H1 (cell line): ENCODE measurements around the gene RNF166. TPM values are rescaled to one million over a fixed set of nuclear protein-coding genes. Genes with fewer than 3 reads are reported as not detected.

Experiments used
- CTCF ChIA-PET: fragments of 300-600 bp; sonication (Branson Sonifier 250); formaldehyde crosslinking; loops from one replicate; lab custom pipeline; 2021; ENCODE audit not compliant: partially characterized antibody; lab: Charles Lee
- POLR2A ChIA-PET: fragments of 300-600 bp; sonication (Branson Sonifier 250); formaldehyde crosslinking; loops from one replicate; lab custom pipeline; 2021; ENCODE audit warnings: inconsistent platforms; ENCODE audit not compliant: partially characterized antibody; lab: Charles Lee
- DNase-seq, 2 experiments: peaks; one replicate each; pipeline versions ENCODE4 v3.0.0 to v3.0.0-alpha.2; 2010 to 2022; ENCODE audit warnings: low spot score in 2 of 2, low read depth in 1 of 2, mixed read lengths in 1 of 2
- FAIRE-seq: peaks from 2 replicates; lab custom pipeline; 2011; peaks lifted over from hg19 to GRCh38; lab: Jason Lieb, UNC
- H2AFZ ChIP-seq: 2 replicates; pipeline ENCODE4 v1.8.1; 2012; ENCODE audit warnings: low read length, inconsistent platforms
- H2AK5ac ChIP-seq: 2 replicates; pipeline ENCODE4 v1.6.1; 2013; ENCODE audit warnings: low read depth, low read length
- H2BK120ac ChIP-seq: replicated peaks from 2 replicates; pipeline ENCODE3; 2013; ENCODE audit warnings: low read depth, low read length, inconsistent platforms
- H2BK12ac ChIP-seq: 2 replicates; pipeline ENCODE4 v1.6.1; 2013; ENCODE audit warnings: low read depth, low read length
- H2BK15ac ChIP-seq: 2 replicates; pipeline ENCODE4 v1.6.1; 2013; ENCODE audit warnings: low read length
- H2BK20ac ChIP-seq: 2 replicates; pipeline ENCODE4 v1.6.1; 2013; ENCODE audit warnings: low read length
- H2BK5ac ChIP-seq: 2 replicates; pipeline ENCODE4 v1.6.1; 2013; ENCODE audit warnings: low read depth, low read length
- H3K14ac ChIP-seq: 2 replicates; pipeline ENCODE4 v1.6.1; 2013; ENCODE audit warnings: inconsistent platforms; ENCODE audit not compliant: insufficient read length
- H3K18ac ChIP-seq: 2 replicates; pipeline ENCODE4 v1.6.1; 2013; ENCODE audit warnings: low read length; ENCODE audit errors: extremely low read depth
- H3K23ac ChIP-seq: 2 replicates; pipeline ENCODE4 v1.6.1; 2013; ENCODE audit warnings: inconsistent platforms; ENCODE audit not compliant: insufficient read length
- H3K23me2 ChIP-seq: 2 replicates; pipeline ENCODE4 v1.6.1; 2013; ENCODE audit warnings: low read depth, low read length
- H3K27ac ChIP-seq: 2 replicates; pipeline ENCODE4 v1.6.1; 2011; ENCODE audit warnings: low read depth, low read length, inconsistent platforms
- H3K27me3 ChIP-seq, 4 experiments: replicated peaks in 1 of 4; 1 replicate in 1 of 4; 2 replicates in 3 of 4; pipeline versions ENCODE4 v1.6.1 to v1.8.1; 2011 to 2013; ENCODE audit warnings: low read length in 3 of 4, mild to moderate bottlenecking in 3 of 4, inconsistent platforms in 2 of 4, mixed read lengths in 2 of 4, moderate library complexity in 1 of 4; ENCODE audit not compliant: control insufficient read depth in 3 of 4, insufficient read depth in 3 of 4; ENCODE audit errors: extremely low read depth in 1 of 4
- H3K36me3 ChIP-seq, 4 experiments: 2 replicates each; pipeline versions ENCODE4 v1.6.1 to v1.8.1; 2011 to 2013; ENCODE audit warnings: mild to moderate bottlenecking in 4 of 4, low read length in 3 of 4, moderate library complexity in 2 of 4, control low read depth in 1 of 4, inconsistent platforms in 1 of 4; ENCODE audit not compliant: insufficient read depth in 4 of 4, control insufficient read depth in 2 of 4
- H3K4ac ChIP-seq: replicated peaks from 2 replicates; pipeline ENCODE3; 2013; ENCODE audit warnings: low read length, low read depth, mixed read lengths, inconsistent platforms; ENCODE audit not compliant: insufficient read length
- H3K4me1 ChIP-seq, 4 experiments: replicated peaks in 1 of 4; 1 replicate in 1 of 4; 2 replicates in 3 of 4; pipeline versions ENCODE4 v1.6.1 to v1.8.1; 2011 to 2013; ENCODE audit warnings: low read length in 3 of 4, inconsistent platforms in 2 of 4, mixed read lengths in 1 of 4; ENCODE audit not compliant: insufficient read depth in 4 of 4, control insufficient read depth in 3 of 4
- H3K4me2 ChIP-seq, 2 experiments: 2 replicates each; pipeline versions ENCODE4 v1.6.1 to v1.8.1; 2011 to 2013; ENCODE audit warnings: low read depth in 2 of 2, low read length in 2 of 2, control low read depth in 1 of 2, inconsistent platforms in 1 of 2, mild to moderate bottlenecking in 1 of 2; ENCODE audit not compliant: insufficient read depth in 1 of 2
- H3K4me3 ChIP-seq, 4 experiments: fragments of 200-600, 300-600 bp in 1 of 4; sonication (generic), shearing (Covaris generic), sonication (Bioruptor Twin) in 1 of 4; 2 replicates each; pipeline versions ENCODE4 v1.5.1 to v1.8.1; 2011 to 2016; ENCODE audit warnings: low read length in 4 of 4, low read depth in 3 of 4, control low read depth in 2 of 4, inconsistent platforms in 2 of 4, mild to moderate bottlenecking in 2 of 4, mixed read lengths in 1 of 4, moderate library complexity in 1 of 4; ENCODE audit not compliant: insufficient read depth in 2 of 4; ENCODE audit errors: extremely low read depth in 1 of 4
- H3K56ac ChIP-seq: replicated peaks from 2 replicates; pipeline ENCODE3; 2013; ENCODE audit warnings: low read depth, mild to moderate bottlenecking, mixed read lengths, low read length, inconsistent platforms; ENCODE audit not compliant: insufficient read length
- H3K79me1 ChIP-seq: 2 replicates; pipeline ENCODE4 v1.6.1; 2013; ENCODE audit warnings: low read depth, low read length, control low read depth
- H3K79me2 ChIP-seq, 2 experiments: 2 replicates each; pipeline versions ENCODE4 v1.6.1 to v1.8.1; 2012 to 2013; ENCODE audit warnings: low read length in 2 of 2, mild to moderate bottlenecking in 2 of 2, inconsistent platforms in 1 of 2; ENCODE audit not compliant: insufficient read depth in 2 of 2, control insufficient read depth in 1 of 2
- H3K9ac ChIP-seq, 4 experiments: replicated peaks in 1 of 4; 1 replicate in 1 of 4; 2 replicates in 3 of 4; pipeline versions ENCODE4 v1.6.1 to v1.8.1; 2011 to 2013; ENCODE audit warnings: low read depth in 3 of 4, low read length in 3 of 4, control low read depth in 2 of 4, mild to moderate bottlenecking in 2 of 4, moderate library complexity in 2 of 4, inconsistent platforms in 1 of 4; ENCODE audit errors: extremely low read depth in 1 of 4
- H3K9me3 ChIP-seq, 2 experiments: 2 replicates each; pipeline versions ENCODE4 v1.6.1 to v1.8.1; 2012 to 2013; ENCODE audit warnings: mild to moderate bottlenecking in 2 of 2, moderate library complexity in 2 of 2, control low read depth in 1 of 2, inconsistent platforms in 1 of 2, low read depth in 1 of 2, low read length in 1 of 2, mixed read lengths in 1 of 2; ENCODE audit not compliant: insufficient read depth in 2 of 2
- H4K20me1 ChIP-seq, 2 experiments: replicated peaks in 1 of 2; 2 replicates each; pipeline versions ENCODE3 to v1.8.1; 2011 to 2013; ENCODE audit warnings: inconsistent platforms in 2 of 2, low read length in 2 of 2, mild to moderate bottlenecking in 1 of 2; ENCODE audit not compliant: insufficient read depth in 2 of 2, control insufficient read depth in 1 of 2
- H4K5ac ChIP-seq: 2 replicates; pipeline ENCODE4 v1.6.1; 2013; ENCODE audit warnings: low read length, low read depth, mixed read lengths, inconsistent platforms; ENCODE audit not compliant: insufficient read length
- H4K8ac ChIP-seq: 2 replicates; pipeline ENCODE4 v1.8.0; 2013; ENCODE audit warnings: mild to moderate bottlenecking, moderate library complexity, low read length, inconsistent platforms; ENCODE audit not compliant: insufficient read depth; ENCODE audit errors: extremely low read depth
- H4K91ac ChIP-seq: replicated peaks from 2 replicates; pipeline ENCODE3; 2013; ENCODE audit warnings: low read length, mixed read lengths, inconsistent platforms; ENCODE audit not compliant: insufficient read length
- POU5F1 ChIP-seq: IDR thresholded peaks from 2 replicates; pipeline ENCODE4 v1.6.1; 2011; ENCODE audit warnings: low read depth, mild to moderate bottlenecking, low read length, moderate library complexity
- TAF1 ChIP-seq: IDR thresholded peaks from 2 replicates; pipeline ENCODE4 v1.6.1; 2011; ENCODE audit warnings: mild to moderate bottlenecking, low read depth, low read length
- YY1 ChIP-seq: IDR thresholded peaks from 2 replicates; pipeline ENCODE4 v1.6.1; 2011; ENCODE audit warnings: low read depth, mild to moderate bottlenecking, low read length
- WGBS, 2 experiments: shearing (Covaris generic) in 1 of 2; methylation state at CpG; one replicate each; pipeline versions ENCODE4 v1.1.6 to v1.1.7; 2013 to 2015; ENCODE audit warnings: low lambda C conversion rate in 2 of 2, mixed read lengths in 2 of 2, inconsistent platforms in 1 of 2, low coverage in 1 of 2, missing lambda C conversion rate in 1 of 2; ENCODE audit not compliant: insufficient replicate concordance in 2 of 2, insufficient coverage in 1 of 2, insufficient read length in 1 of 2; ENCODE audit errors: extremely low coverage in 1 of 2, missing lambda C conversion rate in 1 of 2; 5-methylcytosine and 5-hydroxymethylcytosine counted together
- polyA plus RNA-seq, 7 experiments: library from polyadenylated mRNA; depleted of rRNA in 3 of 7; stranded (reverse) in 5 of 7; unstranded in 2 of 7; fragments of >200 nt in 5 of 7; fragments of 200-250 nt in 2 of 7; gene quantifications; 1 replicate in 5 of 7; 2 replicates in 1 of 7; 4 replicates in 1 of 7; pipeline versions ENCODE4 v1.2.1 to v1.2.3, GENCODE V29; 2011 to 2013; ENCODE audit warnings: missing spikeins in 2 of 7, mixed read lengths in 2 of 7
- total RNA-seq: library from RNA; stranded (reverse); fragmentation: NEBNext Ultra II Directional; extraction: Animal tissue kit (Norgen Biotek cat#: 25700); gene quantifications from 2 replicates; pipeline ENCODE4 v1.2.1, GENCODE V29; 2021

The RNF166 gene
- total and polyA plus RNA-seq, 2 of the 8 experiments (the other 6 are each of a cell fraction or from before 2014, with no cell fraction given), result 29.8 to 31.2 TPM

GRCh38 chr16:88711750-88712340, 5.6 kb upstream of the RNF166 start:
- Histone ChIP-seq H3K27ac (no peak overlapping the region), H4K8ac (peak overlapping the region; percentile 59; the same call in 1 of the 2 replicates), H3K4me2 (no peak overlapping the region), H3K36me3 (peaks cover 4 to 30% (median 13%) of the 10 kb centered on the region in 4 experiments; a peak in 5 of 8 replicates), H2AFZ (no peak overlapping the region), H2BK5ac (no peak overlapping the region), H3K23ac (no peak overlapping the region), H2BK15ac (no peak overlapping the region), H3K56ac (no peak overlapping the region)
- POLR2A ChIA-PET, result interaction anchor here (0.9 to 2.1 kb wide), 3 partner anchors 9 to 99 kb away, joined by 3 to 6 read pairs (median 4); no protein-coding TSS in a partner anchor
- CTCF ChIA-PET, result interaction anchor here (1.0 to 6.3 kb wide), 4 partner anchors 14 to 99 kb away, joined by 3 to 33 read pairs (median 4); no protein-coding TSS in a partner anchor
- 88% methylated on average over 17 of the region's 18 CpGs; no CpG with 5 or more reads in 1 of the 2 experiments for WGBS, 2 experiments
- no peak for FAIRE-seq
- TF ChIP-seq POU5F1 (no peak), TAF1 (0 out of 2 replicates have a peak, but pooled peaks have one; percentile 22), YY1 (peak; percentile 72)
- TF ChIP-seq, all 59 proteins: peak for 2
- Histone ChIP-seq H3K4me1 (peaks cover 0 to 3% (median 0%) of the 10 kb centered on the region in 4 experiments; a peak in 3 of 7 replicates), H3K9me3 (no peaks in the 10 kb centered on the region), H3K79me1 (peaks cover 11% of the 10 kb centered on the region), H2AK5ac (no peak overlapping the region), H2BK20ac (no peak overlapping the region), H4K91ac (no peak overlapping the region), H3K14ac (no peak overlapping the region), H3K18ac (no peak overlapping the region), H3K23me2 (peaks cover 3% of the 10 kb centered on the region; the same call in 1 of the 2 replicates), H2BK12ac (no peak overlapping the region), H3K4ac (no peak overlapping the region), H3K27me3 (no peaks in the 10 kb centered on the region), H3K79me2 (peaks cover 0 to 18% of the 10 kb centered on the region in 2 experiments; a peak in 1 of 4 replicates), H3K9ac (no peak overlapping the region), H2BK120ac (no peak overlapping the region), H3K4me3 (no peak overlapping the region), H4K20me1 (peaks cover 6 to 12% of the 10 kb centered on the region in 2 experiments), H4K5ac (no peak overlapping the region)
- DNase-seq, result no peak
